ENCODE data around the gene PPBP.

Gene PPBP

GRCh38 chr4:74013264-74013663 is 25.3 kb upstream of the PPBP start:
- no peak overlapping the region for H3K27ac ChIP-seq (ENCODE audit: low read depth, low read length)
- no peaks in the 10 kb centered on the region for H4K20me1 ChIP-seq (ENCODE audit: control insufficient read depth, insufficient read depth, low read depth, low read length)
- no peaks in the 10 kb centered on the region for H3K4me1 ChIP-seq (ENCODE audit: control insufficient read depth, low read length)
- no peaks in the 10 kb centered on the region for H3K79me2 ChIP-seq (ENCODE audit: control insufficient read depth, low read length)
- H3K9me2 ChIP-seq (replicated peaks; ENCODE audit: control insufficient read depth, low read length) = no peaks in the 10 kb centered on the region
- H3K27me3 ChIP-seq (ENCODE audit: control insufficient read depth, low read length) = no peaks in the 10 kb centered on the region
- H3K4me3 ChIP-seq (ENCODE audit: low read length) = no peak overlapping the region
- H3K4me2 ChIP-seq (ENCODE audit: low read length) = no peak overlapping the region
- TF ChIP-seq EZH2phosphoT487 (IDR thresholded peaks at IDR 0.05; ENCODE audit: borderline replicate concordance, low read length) = no peak
- no peak for TF ChIP-seq CTCF (IDR thresholded peaks at IDR 0.05; ENCODE audit: low read depth, low read length, poor library complexity, severe bottlenecking)
- no peaks in the 10 kb centered on the region for H3F3A ChIP-seq (ENCODE audit: control insufficient read depth, insufficient read depth)
- no peaks in the 10 kb centered on the region for H3K36me3 ChIP-seq (ENCODE audit: control insufficient read depth, low read length)
- H3K9me3 ChIP-seq (ENCODE audit: control insufficient read depth, insufficient read depth, low read length) = no peaks in the 10 kb centered on the region

GRCh38 chr4:74012130-74012529 is 24.1 kb upstream of the PPBP start:
- Histone ChIP-seq H3K4me3 (ENCODE audit: low read length) (no peak overlapping the region), H3K4me1 (ENCODE audit: control insufficient read depth, low read length) (no peaks in the 10 kb centered on the region), H3K4me2 (ENCODE audit: low read length) (no peak overlapping the region), H3F3A (ENCODE audit: control insufficient read depth, insufficient read depth) (no peaks in the 10 kb centered on the region), H3K9me3 (ENCODE audit: control insufficient read depth, insufficient read depth, low read length) (no peaks in the 10 kb centered on the region), H3K27me3 (ENCODE audit: control insufficient read depth, low read length) (no peaks in the 10 kb centered on the region), H3K9me2 (replicated peaks; ENCODE audit: control insufficient read depth, low read length) (no peaks in the 10 kb centered on the region), H3K79me2 (ENCODE audit: control insufficient read depth, low read length) (no peaks in the 10 kb centered on the region), H3K36me3 (ENCODE audit: control insufficient read depth, low read length) (no peaks in the 10 kb centered on the region), H4K20me1 (ENCODE audit: control insufficient read depth, insufficient read depth, low read depth, low read length) (no peaks in the 10 kb centered on the region), H3K27ac (ENCODE audit: low read depth, low read length) (no peak overlapping the region)
- TF ChIP-seq EZH2phosphoT487 (IDR thresholded peaks at IDR 0.05; ENCODE audit: borderline replicate concordance, low read length) = no peak
- TF ChIP-seq CTCF (IDR thresholded peaks at IDR 0.05; ENCODE audit: low read depth, low read length, poor library complexity, severe bottlenecking) = no peak

GRCh38 chr4:74009307-74009706 is 21.3 kb upstream of the PPBP start:
- no peak overlapping the region for H3K4me2 ChIP-seq (ENCODE audit: low read length)
- no peaks in the 10 kb centered on the region for H3K79me2 ChIP-seq (ENCODE audit: control insufficient read depth, low read length)
- no peaks in the 10 kb centered on the region for H3K36me3 ChIP-seq (ENCODE audit: control insufficient read depth, low read length)
- no peak overlapping the region for H3K4me3 ChIP-seq (ENCODE audit: low read length)
- H3K27me3 ChIP-seq (ENCODE audit: control insufficient read depth, low read length) = no peaks in the 10 kb centered on the region
- no peaks in the 10 kb centered on the region for H3K9me2 ChIP-seq (replicated peaks; ENCODE audit: control insufficient read depth, low read length)
- no peak for TF ChIP-seq CTCF (IDR thresholded peaks at IDR 0.05; ENCODE audit: low read depth, low read length, poor library complexity, severe bottlenecking)
- no peak for TF ChIP-seq EZH2phosphoT487 (IDR thresholded peaks at IDR 0.05; ENCODE audit: borderline replicate concordance, low read length)
- no peaks in the 10 kb centered on the region for H3K9me3 ChIP-seq (ENCODE audit: control insufficient read depth, insufficient read depth, low read length)
- H4K20me1 ChIP-seq (ENCODE audit: control insufficient read depth, insufficient read depth, low read depth, low read length) = no peaks in the 10 kb centered on the region
- H3K4me1 ChIP-seq (ENCODE audit: control insufficient read depth, low read length) = no peaks in the 10 kb centered on the region
- no peak overlapping the region for H3K27ac ChIP-seq (ENCODE audit: low read depth, low read length)
- no peaks in the 10 kb centered on the region for H3F3A ChIP-seq (ENCODE audit: control insufficient read depth, insufficient read depth)

Data from DOHH2 (cell line).